HepG2 (cell line): Measurements from ENCODE around the gene METTL1. TPM values are rescaled to one million over a fixed set of nuclear protein-coding genes. Genes with fewer than 3 reads are reported as not detected.

Experiments
- ATAC-seq: fragments of 200-7000 bp; cut with Tn5 transposase; 3 replicates; pipeline ENCODE4 v1.9.1; 2020; ENCODE audit warnings: mild to moderate bottlenecking, moderate library complexity
- BruUV-seq: library from RNA; stranded (reverse); fragments of 400-500 nt; replicated peaks from 2 replicates; lab custom pipeline; 2021; lab: Mats Ljungman, UMichigan
- CTCF ChIA-PET: fragments of 300-600 bp; formaldehyde crosslinking; extraction: SDS; loops from one replicate; lab custom pipeline; 2021; ENCODE audit warnings: low total read pairs, inconsistent platforms, low intra/inter-chr PET ratio; lab: Yijun Ruan, JAX
- POLR2A ChIA-PET: fragments of 350-600 bp; sonication (Branson Sonifier 250); formaldehyde crosslinking; loops from one replicate; lab custom pipeline; 2020; ENCODE audit warnings: antibody characterized with exemption, inconsistent platforms; lab: Yijun Ruan, JAX
- DNase-seq: peaks from one replicate; pipeline ENCODE4 v3.0.0-alpha.2; 2015; ENCODE audit warnings: low spot score
- FAIRE-seq: peaks from 3 replicates; lab custom pipeline; 2011; peaks lifted over from hg19 to GRCh38; lab: Jason Lieb, UNC
- H2AFZ ChIP-seq: one replicate; pipeline ENCODE4 v1.6.1; 2011; ENCODE audit warnings: low read length, inconsistent platforms
- H3K27ac ChIP-seq: fragments of 300-600 bp; 3 replicates; pipeline ENCODE4 v1.8.0; 2011; ENCODE audit warnings: mixed run types, mild to moderate bottlenecking, mixed read lengths, low read length, inconsistent platforms; ENCODE audit not compliant: insufficient read depth; ENCODE audit errors: extremely low read length
- H3K27me3 ChIP-seq, 2 experiments: fragments of 200-600 bp in 1 of 2; 2 replicates in 1 of 2; 3 replicates in 1 of 2; pipeline versions ENCODE4 v1.6.0 to v1.8.0; 2011; ENCODE audit warnings: low read length in 2 of 2, mild to moderate bottlenecking in 2 of 2, moderate library complexity in 2 of 2, inconsistent platforms in 1 of 2; ENCODE audit not compliant: insufficient read depth in 2 of 2, control insufficient read depth in 1 of 2
- H3K36me3 ChIP-seq, 2 experiments: fragments of 200-600 bp in 1 of 2; replicated peaks in 1 of 2; 2 replicates in 1 of 2; 3 replicates in 1 of 2; pipeline versions ENCODE4 v1.5.1 to v1.8.0; 2011; ENCODE audit warnings: low read length in 2 of 2, inconsistent platforms in 1 of 2; ENCODE audit not compliant: insufficient read depth in 2 of 2, control insufficient read depth in 1 of 2
- H3K4me1 ChIP-seq: 2 replicates; pipeline ENCODE4 v1.5.1; 2012; ENCODE audit warnings: low read length, inconsistent platforms; ENCODE audit not compliant: insufficient read depth
- H3K4me2 ChIP-seq: 2 replicates; pipeline ENCODE4 v1.6.0; 2011; ENCODE audit warnings: low read depth, low read length, inconsistent platforms
- H3K4me3 ChIP-seq, 3 experiments: fragments of 200-600 bp in 1 of 3; sonication (generic), shearing (Covaris generic) in 1 of 3; replicated peaks in 1 of 3; 2 replicates each; pipeline ENCODE4 v1.5.1; 2011 to 2016; ENCODE audit warnings: low read length in 3 of 3, inconsistent platforms in 2 of 3, low read depth in 2 of 3, mild to moderate bottlenecking in 2 of 3, control low read depth in 1 of 3, mixed read lengths in 1 of 3; ENCODE audit not compliant: insufficient read depth in 1 of 3
- H3K79me2 ChIP-seq: one replicate; pipeline ENCODE4 v1.6.1; 2011; ENCODE audit warnings: low read length, inconsistent platforms; ENCODE audit not compliant: insufficient read depth
- H3K9ac ChIP-seq: 2 replicates; pipeline ENCODE4 v1.6.0; 2011; ENCODE audit warnings: mild to moderate bottlenecking, low read depth, low read length, inconsistent platforms; ENCODE audit not compliant: insufficient read depth
- H3K9me3 ChIP-seq: 2 replicates; pipeline ENCODE4 v1.5.1; 2012; ENCODE audit warnings: mild to moderate bottlenecking, low read length
- H4K20me1 ChIP-seq: 2 replicates; pipeline ENCODE4 v1.6.0; 2011; ENCODE audit warnings: inconsistent platforms, mild to moderate bottlenecking, low read length, moderate library complexity; ENCODE audit not compliant: insufficient read depth
- AHR ChIP-seq: IDR thresholded peaks from 2 replicates; pipeline ENCODE4 v1.6.1; 2018; ENCODE audit warnings: missing genetic modification reagents, missing compliant biosample characterization
- GLI4 ChIP-seq: sonication (generic); formaldehyde crosslinking; IDR thresholded peaks from 2 replicates; pipeline ENCODE4 v1.5.1; 2020; ENCODE audit warnings: missing genetic modification reagents, mild to moderate bottlenecking, moderate library complexity, borderline replicate concordance
- KLF12 ChIP-seq: sonication (generic); formaldehyde crosslinking; IDR thresholded peaks from 2 replicates; pipeline ENCODE4 v1.4.0; 2020; ENCODE audit warnings: missing genetic modification reagents, borderline replicate concordance
- KMT2A ChIP-seq: sonication (generic); formaldehyde crosslinking; IDR thresholded peaks from 2 replicates; pipeline ENCODE4 v1.4.0; 2020; ENCODE audit warnings: missing genetic modification reagents
- MED8 ChIP-seq: sonication (generic); formaldehyde crosslinking; IDR thresholded peaks from 2 replicates; pipeline ENCODE4 v1.8.1; 2023; ENCODE audit warnings: mild to moderate bottlenecking, missing genetic modification reagents; ENCODE audit not compliant: insufficient replicate concordance
- PLSCR1 ChIP-seq: sonication (generic); formaldehyde crosslinking; IDR thresholded peaks from 2 replicates; pipeline ENCODE4 v1.5.0; 2020; ENCODE audit warnings: missing genetic modification reagents, mild to moderate bottlenecking, borderline replicate concordance
- SMARCE1 ChIP-seq: fragments of 450-650 bp; IDR thresholded peaks from 2 replicates; pipeline ENCODE4 v1.6.1; 2017; ENCODE audit warnings: borderline replicate concordance
- YEATS4 ChIP-seq: sonication (generic); formaldehyde crosslinking; IDR thresholded peaks from 2 replicates; pipeline ENCODE4 v1.4.0; 2020; ENCODE audit warnings: missing genetic modification reagents, borderline replicate concordance
- YY1 ChIP-seq: IDR thresholded peaks from 2 replicates; pipeline ENCODE4 v1.6.1; 2011; ENCODE audit warnings: low read length, low read depth, moderate library complexity, mild to moderate bottlenecking; ENCODE audit not compliant: insufficient read depth, insufficient replicate concordance
- ZBTB37 ChIP-seq: sonication (generic); formaldehyde crosslinking; IDR thresholded peaks from 2 replicates; pipeline ENCODE4 v1.4.0; 2020; ENCODE audit warnings: mild to moderate bottlenecking, missing genetic modification reagents
- ZBTB7B ChIP-seq: sonication (generic); formaldehyde crosslinking; IDR thresholded peaks from 2 replicates; pipeline ENCODE4 v1.4.0; 2020; ENCODE audit warnings: missing genetic modification reagents
- ZNF232 ChIP-seq: sonication (generic); formaldehyde crosslinking; IDR thresholded peaks from 2 replicates; pipeline ENCODE4 v1.4.0; 2020; ENCODE audit warnings: missing genetic modification reagents, borderline replicate concordance
- ZNF558 ChIP-seq: sonication (generic); formaldehyde crosslinking; IDR thresholded peaks from 2 replicates; pipeline ENCODE4 v1.9.0; 2022; ENCODE audit warnings: mild to moderate bottlenecking, missing genetic modification reagents, borderline replicate concordance
- ZNF569 ChIP-seq: sonication (generic); formaldehyde crosslinking; IDR thresholded peaks from 2 replicates; pipeline ENCODE4 v1.5.0; 2020; ENCODE audit warnings: mild to moderate bottlenecking, missing genetic modification reagents, moderate library complexity, borderline replicate concordance
- ZNF570 ChIP-seq: sonication (generic); formaldehyde crosslinking; IDR thresholded peaks from 2 replicates; pipeline ENCODE4 v1.4.0; 2020; ENCODE audit warnings: mild to moderate bottlenecking, missing genetic modification reagents, borderline replicate concordance
- ZNF770 ChIP-seq: sonication (generic); formaldehyde crosslinking; IDR thresholded peaks from 2 replicates; pipeline ENCODE4 v1.5.0; 2020; ENCODE audit warnings: mild to moderate bottlenecking, missing genetic modification reagents
- WGBS: methylation state at CpG from one replicate; pipeline ENCODE4 v1.1.6; 2017; ENCODE audit warnings: low lambda C conversion rate; 5-methylcytosine and 5-hydroxymethylcytosine counted together
- in situ Hi-C: cut with HindIII; loops from 2 replicates; pipeline ENCODE4 v1.10.0; 2017; ENCODE audit warnings: low pct_unique_long_range_greater_than_20kb; ENCODE audit not compliant: extremely low pct_ligation_motif_present
- intact Hi-C: fragments of 100-400 bp; cut with micrococcal nuclease; formaldehyde crosslinking; loops from one replicate; pipeline ENCODE4 v1.10.0; 2022; ENCODE audit not compliant: unreplicated experiment
- polyA plus RNA-seq, 8 experiments: library from polyadenylated mRNA; depleted of rRNA in 3 of 8; stranded (reverse) in 7 of 8; unstranded in 1 of 8; fragments of >200 nt; fragmentation: Illumina TruSeq in 4 of 8; extraction: Trizol in 4 of 8; gene quantifications; 2 replicates each; pipeline versions ENCODE4 v1.2.1 to v1.2.3, GENCODE V29; 2011 to 2016; ENCODE audit warnings: low read depth in 4 of 8, missing spikeins in 1 of 8, mixed read lengths in 1 of 8; ENCODE audit not compliant: insufficient read depth in 1 of 8
- total RNA-seq, 5 experiments: library from RNA; depleted of rRNA; stranded (reverse); fragments of >200 nt; fragmentation: Illumina TruSeq; extraction: Trizol; gene quantifications; 2 replicates each; pipeline ENCODE4 v1.2.3, GENCODE V29; 2016; ENCODE audit warnings: low read depth in 1 of 5
- TF ChIP-seq, protein P1 (sequence below): IDR thresholded peaks from 2 replicates; pipeline ENCODE4 v1.6.1; 2016; ENCODE audit warnings: missing genetic modification reagents, missing compliant biosample characterization

METTL1 gene
- total and polyA plus RNA-seq, 2 of the 13 experiments (the other 11 are each of a cell fraction or from before 2014, with no cell fraction given): 34.7 to 36.9 TPM

DNA sequence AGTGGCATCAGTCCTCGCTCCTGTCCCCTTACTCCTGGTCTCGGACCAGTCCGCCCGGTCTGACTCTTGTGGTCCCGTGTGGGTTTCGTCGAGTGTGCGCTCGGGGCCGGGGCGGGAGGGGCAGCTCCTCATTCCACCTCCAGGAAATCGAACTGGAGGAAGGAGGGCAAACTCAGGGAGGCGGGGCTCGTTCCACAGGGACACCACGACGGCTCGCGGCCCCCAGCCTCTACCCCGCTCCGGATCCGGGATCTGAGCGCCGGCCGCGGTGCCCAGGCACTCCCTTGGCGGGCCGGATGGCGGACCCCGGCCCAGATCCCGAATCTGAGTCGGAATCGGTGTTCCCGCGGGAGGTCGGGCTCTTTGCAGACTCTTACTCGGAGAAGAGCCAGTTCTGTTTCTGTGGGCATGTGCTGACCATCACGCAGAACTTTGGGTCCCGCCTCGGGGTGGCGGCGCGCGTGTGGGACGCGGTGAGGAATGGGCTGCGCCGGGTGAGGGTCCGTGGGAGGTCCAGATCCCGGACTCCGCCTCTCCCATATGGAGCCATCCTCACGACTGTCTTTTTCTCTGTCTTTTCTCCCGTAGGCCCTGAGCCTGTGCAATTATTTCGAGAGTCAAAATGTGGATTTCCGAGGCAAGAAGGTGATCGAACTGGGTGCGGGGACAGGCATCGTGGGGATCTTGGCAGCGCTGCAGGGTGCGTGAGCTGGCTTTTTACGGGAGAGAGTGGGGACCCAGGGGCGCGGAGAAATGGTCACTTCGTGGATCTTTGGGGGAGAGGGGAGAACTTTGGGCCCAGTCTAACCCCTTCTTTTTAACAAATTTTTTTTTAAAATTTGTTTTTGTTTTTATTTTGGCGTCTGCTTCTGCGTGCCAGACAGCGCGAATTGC, 771 bp upstream of the METTL1 start, which contains the start of gene EEF1AKMT3:
Gene EEF1AKMT3, plus strand, starts transcription at position 186 of the 894 bp plus-strand sequence. Its CDS starts 111 bp downstream, at position 297.
- in situ Hi-C loops: no loop called here
- peak within 1 kb of the TSS; percentile 96 for H3K4me2 ChIP-seq
- peaks cover 17% of the 10 kb centered on the region for H3K79me2 ChIP-seq
- FAIRE-seq: no peak
- H3K4me3 ChIP-seq: peak within 1 kb of the TSS; percentile 77 to 89 (median 78)
- BruUV-seq: TSS peak; percentile 66
- DNase-seq: peak; percentile 35
- peak; percentile 63 for ATAC-seq
- no peaks in the 10 kb centered on the region for H3K9me3 ChIP-seq
- H2AFZ ChIP-seq: peak within 1 kb of the TSS; percentile 62
- POLR2A ChIA-PET: interaction anchor here (0.6 to 1.8 kb wide), 24 partner anchors 9 to 1082 kb away, joined by 3 to 15 read pairs (median 4); partner anchors contain the start of genes ARHGEF25, ATP23, CDK4 and CTDSP2
- H3K36me3 ChIP-seq: peaks cover 18% of the 10 kb centered on the region in 2 experiments
- no peaks in the 10 kb centered on the region; a peak in 1 of 5 replicates for H3K27me3 ChIP-seq
- WGBS: 10% methylated on average over 31 of the region's 67 CpGs
- intact Hi-C loops: loop anchor here (1.0 to 5.0 kb wide), 2 partner anchors 10 to 70 kb away; partner anchors contain the start of gene TSFM
- peak within 1 kb of the TSS; percentile 94 for H3K9ac ChIP-seq
- no peaks in the 10 kb centered on the region for H4K20me1 ChIP-seq
- CTCF ChIA-PET: no interaction called here
- peak within 1 kb of the TSS; percentile 97 for H3K27ac ChIP-seq
- H3K4me1 ChIP-seq: peaks cover 23% of the 10 kb centered on the region
- TF ChIP-seq KLF12: 0 out of 2 replicates have a peak, but pooled peaks have one; percentile 59
- peak; percentile 87 for TF ChIP-seq ZNF770 (CRISPR knock-in tag)
- TF ChIP-seq ZNF570 (CRISPR knock-in tag): no peak
- TF ChIP-seq YY1: peak; percentile 25
- TF ChIP-seq ZBTB7B (CRISPR knock-in tag): 0 out of 2 replicates have a peak, but pooled peaks have one; percentile 10
- TF ChIP-seq ZNF232 (CRISPR knock-in tag): peak; percentile 69; the same call in 1 of the 2 replicates
- peak; percentile 55; the same call in 1 of the 2 replicates for TF ChIP-seq GLI4 (CRISPR knock-in tag)
- peak; percentile 61 for TF ChIP-seq YEATS4 (CRISPR knock-in tag)
- TF ChIP-seq KMT2A (CRISPR knock-in tag): 0 out of 2 replicates have a peak, but pooled peaks have one; percentile 6
- no peak for TF ChIP-seq ZBTB37 (CRISPR knock-in tag)
- no peak for TF ChIP-seq MED8 (CRISPR knock-in tag)
- peak; percentile 17; the same call in 1 of the 2 replicates for TF ChIP-seq ZNF569 (CRISPR knock-in tag)
- TF ChIP-seq, protein P1, sequence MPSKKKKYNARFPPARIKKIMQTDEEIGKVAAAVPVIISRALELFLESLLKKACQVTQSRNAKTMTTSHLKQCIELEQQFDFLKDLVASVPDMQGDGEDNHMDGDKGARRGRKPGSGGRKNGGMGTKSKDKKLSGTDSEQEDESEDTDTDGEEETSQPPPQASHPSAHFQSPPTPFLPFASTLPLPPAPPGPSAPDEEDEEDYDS (CRISPR knock-in tag): 0 out of 2 replicates have a peak, but pooled peaks have one; percentile 4
- TF ChIP-seq AHR: 0 out of 2 replicates have a peak, but pooled peaks have one; percentile 8
- TF ChIP-seq PLSCR1 (CRISPR knock-in tag): no peak; the same call in 1 of the 2 replicates
- no peak for TF ChIP-seq SMARCE1
- peak; percentile 41; the same call in 1 of the 2 replicates for TF ChIP-seq ZNF558
